ENCODE results near the gene MCCC1. TPM values are rescaled to one million over a fixed set of nuclear protein-coding genes. Genes with fewer than 3 reads are reported as not detected.

The MCCC1 gene
- total and polyA plus RNA-seq, 2 of the 13 experiments (the other 11 are each of a cell fraction or from before 2014, with no cell fraction given), result 11.7 to 30.1 TPM

GRCh38 chr3:183099026-183099837 is at the start of gene MCCC1 (continued):
- TF ChIP-seq ZNF878 (CRISPR knock-in tag; IDR thresholded peaks at IDR 0.05) (peak; percentile 64; the same call in 1 of the 2 replicates), YEATS2 (CRISPR knock-in tag; IDR thresholded peaks at IDR 0.05; ENCODE audit: borderline replicate concordance) (peak; percentile 94; the same call in 1 of the 2 replicates), JUNB (CRISPR knock-in tag; IDR thresholded peaks at IDR 0.05; ENCODE audit: borderline replicate concordance) (peak; percentile 62; the same call in 1 of the 2 replicates), GLI4 (CRISPR knock-in tag; IDR thresholded peaks at IDR 0.05; ENCODE audit: borderline replicate concordance) (0 out of 2 replicates have a peak, but pooled peaks have one; percentile 40), CBX1 (IDR thresholded peaks at IDR 0.05; ENCODE audit: low read depth) (peak; percentile 89), ATAD3A (CRISPR knock-in tag; IDR thresholded peaks at IDR 0.05) (no peak), ZNF567 (CRISPR knock-in tag; IDR thresholded peaks at IDR 0.05; ENCODE audit: borderline replicate concordance) (no peak), FOXP1 (IDR thresholded peaks at IDR 0.05) (no peak), FOXP1 (CRISPR knock-in tag; IDR thresholded peaks at IDR 0.05) (no peak), SNAPC4 (CRISPR knock-in tag; IDR thresholded peaks at IDR 0.05) (no peak; the same call in 1 of the 2 replicates), SMYD3 (CRISPR knock-in tag; IDR thresholded peaks at IDR 0.05) (peak; percentile 92; the same call in 1 of the 2 replicates), ZNF879 (CRISPR knock-in tag; IDR thresholded peaks at IDR 0.05) (no peak), RFXAP (CRISPR knock-in tag; IDR thresholded peaks at IDR 0.05; ENCODE audit: borderline replicate concordance) (peak; percentile 95), ZNF792 (CRISPR knock-in tag; IDR thresholded peaks at IDR 0.05) (peak; percentile 39; the same call in 1 of the 2 replicates), GZF1 (CRISPR knock-in tag; IDR thresholded peaks at IDR 0.05) (no peak; the same call in 1 of the 2 replicates), ELF1 (CRISPR knock-in tag; IDR thresholded peaks at IDR 0.05) (peak; percentile 57), ZBTB4 (CRISPR knock-in tag; IDR thresholded peaks at IDR 0.05; ENCODE audit: borderline replicate concordance) (peak; percentile 67; the same call in 1 of the 2 replicates), BRF2 (CRISPR knock-in tag; IDR thresholded peaks at IDR 0.05) (peak; percentile 90), ZBTB37 (CRISPR knock-in tag; IDR thresholded peaks at IDR 0.05) (no peak; the same call in none of the 2 replicates)

Measured in HepG2 (cell line).